GM06990 (cell line): ENCODE data around the gene CCDC73.

Experiments used
- DNase-seq: peaks from one replicate; pipeline ENCODE4 v3.0.0-alpha.2; 2011; ENCODE audit not compliant: insufficient read length; ENCODE audit errors: extremely low read depth
- H3K27me3 ChIP-seq: replicated peaks from 2 replicates; pipeline ENCODE4 v1.6.0; 2011; ENCODE audit warnings: low read length; ENCODE audit not compliant: control insufficient read depth, insufficient read depth
- H3K36me3 ChIP-seq: 2 replicates; pipeline ENCODE4 v1.5.1; 2011; ENCODE audit warnings: low read length; ENCODE audit not compliant: control insufficient read depth, insufficient read depth
- H3K4me3 ChIP-seq: replicated peaks from 2 replicates; pipeline ENCODE4 v1.5.1; 2011; ENCODE audit warnings: low read depth, mild to moderate bottlenecking, control low read depth, low read length
- CTCF ChIP-seq: IDR thresholded peaks from 2 replicates; pipeline ENCODE4 v1.5.1; 2011; ENCODE audit warnings: low read length, control low read depth, mild to moderate bottlenecking, inconsistent platforms; ENCODE audit not compliant: insufficient read depth, poor library complexity, severe bottlenecking

The CCDC73 gene

GRCh38 chr11:32794439-32794838, at the start of gene CCDC73:
CCDC73 (minus strand) TSS chr11:32794662; CDS start chr11:32760243, 34,419 bp downstream.
- TF ChIP-seq CTCF = no peak
- Histone ChIP-seq H3K36me3 (no peaks in the 10 kb centered on the region), H3K27me3 (no peaks in the 10 kb centered on the region), H3K4me3 (no peak within 1 kb of the TSS)
- DNase-seq = no peak

- DNase-seq = no peak
- Histone ChIP-seq H3K36me3 (no peaks in the 10 kb centered on the region), H3K4me3 (no peak overlapping the region), H3K27me3 (no peaks in the 10 kb centered on the region)
- TF ChIP-seq CTCF = no peak
These were observed 49.1 kb upstream of the CCDC73 start for GRCh38 chr11:32843544-32843943.

GRCh38 chr11:32840587-32840986, 46.1 kb upstream of the CCDC73 start:
- H3K36me3 ChIP-seq = no peaks in the 10 kb centered on the region
- no peak overlapping the region for H3K4me3 ChIP-seq
- DNase-seq = no peak
- no peak for TF ChIP-seq CTCF
- H3K27me3 ChIP-seq = no peaks in the 10 kb centered on the region

- no peak for TF ChIP-seq CTCF
- H3K27me3 ChIP-seq = no peaks in the 10 kb centered on the region
- no peak for DNase-seq
- no peak overlapping the region for H3K4me3 ChIP-seq
- H3K36me3 ChIP-seq = no peaks in the 10 kb centered on the region
These were observed 44.8 kb upstream of the CCDC73 start for GRCh38 chr11:32839308-32839707.

GRCh38 chr11:32838505-32839274, 44.2 kb upstream of the CCDC73 start:
- no peak for TF ChIP-seq CTCF
- H3K27me3 ChIP-seq = no peaks in the 10 kb centered on the region
- no peak overlapping the region for H3K4me3 ChIP-seq
- DNase-seq = no peak
- no peaks in the 10 kb centered on the region for H3K36me3 ChIP-seq
